Measurements from ENCODE around the gene KRT5. TPM values are rescaled to one million over a fixed set of nuclear protein-coding genes. Genes with fewer than 3 reads are reported as not detected.

The KRT5 gene
- total and polyA plus RNA-seq, 10 of the 15 experiments (the other 5 are each of a cell fraction or from before 2014, with no cell fraction given): 1.6 TPM; not detected in 9

- SMC1A ChIA-PET (ENCODE audit: uncharacterized antibody, unreplicated experiment): no interaction called here
These were observed 20.3 kb upstream of the KRT5 start for GRCh38 chr12:52540531-52540930.

GRCh38 chr12:52539821-52540173 lies 19.6 kb upstream of the KRT5 start:
- no peak overlapping the region for H3K4me2 ChIP-seq (ENCODE audit: control insufficient read depth, insufficient read depth)
- 6% methylated on average over 3 of the region's 3 CpGs for WGBS (ENCODE audit: insufficient coverage, insufficient replicate concordance, low lambda C conversion rate, missing lambda C conversion rate)
- no peaks in the 10 kb centered on the region for H3K79me2 ChIP-seq (ENCODE audit: control insufficient read depth, insufficient read depth, low read length)
- in situ Hi-C loops (cut with MboI) (no loop called here), intact Hi-C loops (cut with micrococcal nuclease; ENCODE audit: unreplicated experiment) (no loop called here)
- no TSS peak for BruUV-seq (replicated peaks)
- no peaks in the 10 kb centered on the region for H3K36me3 ChIP-seq (ENCODE audit: control insufficient read depth in 2 of 2, insufficient read depth in 2 of 2, low read length in 1 of 2)
- no peaks in the 10 kb centered on the region for H4K20me1 ChIP-seq (ENCODE audit: control insufficient read depth, insufficient read depth)
- ChIA-PET RAD21 (ENCODE audit: unreplicated experiment) (no interaction called here), SMC1A (ENCODE audit: uncharacterized antibody, unreplicated experiment) (no interaction called here), POLR2A (no interaction called here), CTCF (no interaction called here)
- DNase-seq (ENCODE audit: low read depth, low spot score): no peak
- H3K4me1 ChIP-seq (ENCODE audit: control insufficient read depth, insufficient read depth, low read length): no peaks in the 10 kb centered on the region
- H3K27ac ChIP-seq (ENCODE audit: control insufficient read depth, insufficient read depth): no peak overlapping the region
- no peak for ATAC-seq
- no peak overlapping the region for H2AFZ ChIP-seq (ENCODE audit: control insufficient read depth, low read depth, low read length)
- no peaks in the 10 kb centered on the region for H3K9me3 ChIP-seq (replicated peaks; ENCODE audit: control insufficient read depth, insufficient read depth, low read length)
- no peak for FAIRE-seq
- H3K9ac ChIP-seq (ENCODE audit: control insufficient read depth, insufficient read depth, low read length): no peak overlapping the region
- no peak for TF ChIP-seq TCF3 (IDR thresholded peaks at IDR 0.05; ENCODE audit: borderline replicate concordance, insufficient read depth, low read depth, low read length)
- no peak overlapping the region for H3K4me3 ChIP-seq
- H3K27me3 ChIP-seq (replicated peaks in 1 of 2; ENCODE audit: control insufficient read depth in 2 of 2, insufficient read depth in 2 of 2, low read length in 1 of 2): peaks cover 0 to 1% of the 10 kb centered on the region in 2 experiments; a peak in 1 of 4 replicates

More at GRCh38 chr12:52540531-52540930, 20.3 kb upstream of the KRT5 start:
- Histone ChIP-seq H3K27me3 (replicated peaks in 1 of 2; ENCODE audit: control insufficient read depth in 2 of 2, insufficient read depth in 2 of 2, low read length in 1 of 2) (peaks cover 0 to 2% of the 10 kb centered on the region in 2 experiments; a peak in 1 of 4 replicates), H4K20me1 (ENCODE audit: control insufficient read depth, insufficient read depth) (no peaks in the 10 kb centered on the region), H2AFZ (ENCODE audit: control insufficient read depth, low read depth, low read length) (no peak overlapping the region), H3K4me3 (no peak overlapping the region), H3K36me3 (ENCODE audit: control insufficient read depth in 2 of 2, insufficient read depth in 2 of 2, low read length in 1 of 2) (no peaks in the 10 kb centered on the region), H3K79me2 (ENCODE audit: control insufficient read depth, insufficient read depth, low read length) (no peaks in the 10 kb centered on the region), H3K9me3 (replicated peaks; ENCODE audit: control insufficient read depth, insufficient read depth, low read length) (no peaks in the 10 kb centered on the region), H3K4me2 (ENCODE audit: control insufficient read depth, insufficient read depth) (no peak overlapping the region), H3K27ac (ENCODE audit: control insufficient read depth, insufficient read depth) (no peak overlapping the region), H3K4me1 (ENCODE audit: control insufficient read depth, insufficient read depth, low read length) (no peaks in the 10 kb centered on the region), H3K9ac (ENCODE audit: control insufficient read depth, insufficient read depth, low read length) (no peak overlapping the region)
- FAIRE-seq (no peak), DNase-seq (ENCODE audit: low read depth, low spot score) (no peak), ATAC-seq (no peak)
- CTCF ChIA-PET: no interaction called here
- POLR2A ChIA-PET: no interaction called here
- 34% methylated on average over 7 of the region's 7 CpGs for WGBS (ENCODE audit: insufficient coverage, insufficient replicate concordance, low lambda C conversion rate, missing lambda C conversion rate)
- intact Hi-C loops (cut with micrococcal nuclease; ENCODE audit: unreplicated experiment): no loop called here
- BruUV-seq (replicated peaks): no TSS peak
- in situ Hi-C loops (cut with MboI): no loop called here
- TF ChIP-seq GATAD2B (conservative IDR thresholded peaks at IDR 0.05; ENCODE audit: low read depth): no peak
- TF ChIP-seq NRF1 (conservative IDR thresholded peaks at IDR 0.05; ENCODE audit: low read depth, low read length): no peak
- TF ChIP-seq BHLHE40 (IDR thresholded peaks at IDR 0.05; ENCODE audit: borderline replicate concordance in 1 of 2, low read depth in 2 of 2, low read length in 1 of 2): no peak
- no peak for TF ChIP-seq CREB1 (IDR thresholded peaks at IDR 0.05; ENCODE audit: low read depth)
- RAD21 ChIA-PET (ENCODE audit: unreplicated experiment): no interaction called here

Measured in GM12878 (cell line).